Stimulated activated naive CD4-positive, alpha-beta T cell treated with Interleukin-2 at 50 U/mL for 16 hours (primary cell): Measurements from ENCODE around the gene ADRA1B.
"Not testable (repeated sequence)": the region's sequence is repeated elsewhere in the genome, so short reads cannot be mapped to it uniquely, and the experiment has no call there.

ENCODE experiments used
- DNase-seq: peaks from one replicate; lab custom pipeline; 2025; lab: John Stamatoyannopoulos, UW

ADRA1B gene

GRCh38 chr5:159929176-159929575 is 12.9 kb downstream of the ADRA1B start:
- no peak for DNase-seq

GRCh38 chr5:159933531-159934485 is 17.5 kb downstream of the ADRA1B start:
- DNase-seq: no peak

- no peak for DNase-seq
Measured at GRCh38 chr5:159935946-159936345, 19.7 kb downstream of the ADRA1B start.

- no peak for DNase-seq
Measured at GRCh38 chr5:159936686-159937329, 20.5 kb downstream of the ADRA1B start.

- DNase-seq: no peak
Measured at GRCh38 chr5:159937580-159937979, 21.3 kb downstream of the ADRA1B start.

GRCh38 chr5:159943326-159943725 is 27.0 kb downstream of the ADRA1B start:
- no peak for DNase-seq

- DNase-seq: no peak
Measured at GRCh38 chr5:159944056-159944600, 27.8 kb downstream of the ADRA1B start.

- DNase-seq: no peak
Measured at GRCh38 chr5:159945359-159945758, 29.1 kb downstream of the ADRA1B start.

GRCh38 chr5:159947708-159948358 is 31.6 kb downstream of the ADRA1B start:
- DNase-seq: no peak

- no peak for DNase-seq
Measured at GRCh38 chr5:159951387-159951786, 35.1 kb downstream of the ADRA1B start.

GRCh38 chr5:159951834-159952233 is 35.6 kb downstream of the ADRA1B start:
- DNase-seq: no peak

- no peak for DNase-seq
Measured at GRCh38 chr5:159953609-159954008, 37.3 kb downstream of the ADRA1B start.

GRCh38 chr5:159955056-159955624 is 38.9 kb downstream of the ADRA1B start:
- no peak for DNase-seq

- no peak for DNase-seq
Measured at GRCh38 chr5:159956074-159956473, 39.8 kb downstream of the ADRA1B start.

- no peak for DNase-seq
Measured at GRCh38 chr5:159961176-159962160, 45.2 kb downstream of the ADRA1B start.

- DNase-seq: no peak
Measured at GRCh38 chr5:159962214-159962613, 45.9 kb downstream of the ADRA1B start.

GRCh38 chr5:159963935-159964334 is 47.7 kb downstream of the ADRA1B start:
- no peak for DNase-seq

- no peak for DNase-seq
Measured at GRCh38 chr5:159965031-159965837, 49.0 kb downstream of the ADRA1B start.

- not testable (repeated sequence) for DNase-seq
Measured at GRCh38 chr5:159965838-159966128, 49.5 kb downstream of the ADRA1B start.

- DNase-seq: no peak
Measured at GRCh38 chr5:159969966-159970365, 53.7 kb downstream of the ADRA1B start.
